ENCODE data around the gene RANBP1. TPM values are rescaled to one million over a fixed set of nuclear protein-coding genes. Genes with fewer than 3 reads are reported as not detected.
A peak's percentile ranks its signal among the peaks of the same experiment; 100 is the strongest.

The RANBP1 gene
- total and polyA plus RNA-seq, 9 of the 15 experiments (the other 6 are each of a cell fraction or from before 2014, with no cell fraction given), result 162 to 2,891 (median 1,289) TPM

DNA sequence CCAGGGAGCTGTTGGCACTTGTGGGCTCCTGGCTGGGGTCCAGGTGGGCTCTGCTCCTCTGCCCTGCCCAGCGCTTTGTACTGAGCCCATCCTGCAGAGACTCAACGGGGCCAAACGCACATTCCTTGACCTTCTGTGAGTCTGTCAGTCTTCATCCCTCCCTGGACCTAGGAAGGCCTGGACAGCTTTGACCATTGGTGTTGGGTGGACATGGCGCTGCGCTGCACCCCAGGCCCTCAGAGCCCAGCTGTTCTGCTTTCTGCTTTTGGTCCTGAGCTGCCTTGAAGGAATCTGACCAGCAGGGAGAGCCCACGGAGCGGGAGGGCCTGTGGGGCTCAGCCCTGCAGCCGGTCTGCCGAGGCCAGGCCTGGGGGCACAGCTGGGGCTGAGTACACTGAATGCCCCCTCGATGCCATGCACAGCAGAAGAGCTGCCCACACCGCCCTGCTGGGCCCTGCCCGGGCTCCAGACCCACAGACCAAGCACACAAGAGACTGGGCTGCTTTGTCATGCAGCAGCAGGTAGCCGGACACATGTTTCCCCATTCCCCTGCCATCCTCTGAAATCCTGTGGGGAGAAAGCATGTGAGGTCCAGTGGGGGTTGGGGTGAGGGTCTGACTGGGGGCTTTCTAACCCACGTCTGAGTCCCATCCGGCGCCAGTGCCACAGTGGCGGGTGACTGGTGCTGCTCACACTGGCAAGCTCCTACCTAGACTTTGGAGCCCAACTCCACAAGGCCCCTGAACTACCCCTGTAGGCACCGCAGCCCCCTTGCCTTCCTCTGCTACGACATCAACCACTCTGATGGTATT is 59.1 kb downstream of the RANBP1 start (continued):
- TF ChIP-seq, protein P1, sequence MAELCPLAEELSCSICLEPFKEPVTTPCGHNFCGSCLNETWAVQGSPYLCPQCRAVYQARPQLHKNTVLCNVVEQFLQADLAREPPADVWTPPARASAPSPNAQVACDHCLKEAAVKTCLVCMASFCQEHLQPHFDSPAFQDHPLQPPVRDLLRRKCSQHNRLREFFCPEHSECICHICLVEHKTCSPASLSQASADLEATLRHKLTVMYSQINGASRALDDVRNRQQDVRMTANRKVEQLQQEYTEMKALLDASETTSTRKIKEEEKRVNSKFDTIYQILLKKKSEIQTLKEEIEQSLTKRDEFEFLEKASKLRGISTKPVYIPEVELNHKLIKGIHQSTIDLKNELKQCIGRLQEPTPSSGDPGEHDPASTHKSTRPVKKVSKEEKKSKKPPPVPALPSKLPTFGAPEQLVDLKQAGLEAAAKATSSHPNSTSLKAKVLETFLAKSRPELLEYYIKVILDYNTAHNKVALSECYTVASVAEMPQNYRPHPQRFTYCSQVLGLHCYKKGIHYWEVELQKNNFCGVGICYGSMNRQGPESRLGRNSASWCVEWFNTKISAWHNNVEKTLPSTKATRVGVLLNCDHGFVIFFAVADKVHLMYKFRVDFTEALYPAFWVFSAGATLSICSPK (IDR thresholded peaks at IDR 0.05; ENCODE audit: borderline replicate concordance), result no peak
- TF ChIP-seq SMARCA4 (IDR thresholded peaks at IDR 0.05) (no peak), MYNN (IDR thresholded peaks at IDR 0.05) (no peak), MYNN (CRISPR knock-in tag; IDR thresholded peaks at IDR 0.05) (no peak), PHF8 (IDR thresholded peaks at IDR 0.05; ENCODE audit: borderline replicate concordance, low read length) (no peak), EP400 (IDR thresholded peaks at IDR 0.05) (no peak), HCFC1 (IDR thresholded peaks at IDR 0.05; ENCODE audit: low read depth, low read length) (no peak), KAT8 (IDR thresholded peaks at IDR 0.05; ENCODE audit: low read depth) (no peak), PHB2 (IDR thresholded peaks at IDR 0.05; ENCODE audit: low read depth) (no peak), PHTF2 (CRISPR knock-in tag; IDR thresholded peaks at IDR 0.05) (no peak), CEBPB (tag; IDR thresholded peaks at IDR 0.05) (no peak), GTF2A2 (tag; IDR thresholded peaks at IDR 0.05) (no peak), MBD2 (IDR thresholded peaks at IDR 0.05; ENCODE audit: borderline replicate concordance, low read depth) (no peak), ZNF274 (IDR thresholded peaks at IDR 0.05; ENCODE audit: borderline replicate concordance, low read depth, low read length) (no peak), DNMT1 (IDR thresholded peaks at IDR 0.05) (no peak), STAT5A (IDR thresholded peaks at IDR 0.05; ENCODE audit: borderline replicate concordance, low read length) (0 out of 2 replicates have a peak, but pooled peaks have one; percentile 7), EGR1 (conservative IDR thresholded peaks at IDR 0.05) (no peak)
- TF ChIP-seq, protein P2, sequence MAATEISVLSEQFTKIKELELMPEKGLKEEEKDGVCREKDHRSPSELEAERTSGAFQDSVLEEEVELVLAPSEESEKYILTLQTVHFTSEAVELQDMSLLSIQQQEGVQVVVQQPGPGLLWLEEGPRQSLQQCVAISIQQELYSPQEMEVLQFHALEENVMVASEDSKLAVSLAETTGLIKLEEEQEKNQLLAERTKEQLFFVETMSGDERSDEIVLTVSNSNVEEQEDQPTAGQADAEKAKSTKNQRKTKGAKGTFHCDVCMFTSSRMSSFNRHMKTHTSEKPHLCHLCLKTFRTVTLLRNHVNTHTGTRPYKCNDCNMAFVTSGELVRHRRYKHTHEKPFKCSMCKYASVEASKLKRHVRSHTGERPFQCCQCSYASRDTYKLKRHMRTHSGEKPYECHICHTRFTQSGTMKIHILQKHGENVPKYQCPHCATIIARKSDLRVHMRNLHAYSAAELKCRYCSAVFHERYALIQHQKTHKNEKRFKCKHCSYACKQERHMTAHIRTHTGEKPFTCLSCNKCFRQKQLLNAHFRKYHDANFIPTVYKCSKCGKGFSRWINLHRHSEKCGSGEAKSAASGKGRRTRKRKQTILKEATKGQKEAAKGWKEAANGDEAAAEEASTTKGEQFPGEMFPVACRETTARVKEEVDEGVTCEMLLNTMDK (IDR thresholded peaks at IDR 0.05; ENCODE audit: borderline replicate concordance, insufficient read depth, low read depth, low read length, poor library complexity, severe bottlenecking), result no peak
- TF ChIP-seq, protein P3, sequence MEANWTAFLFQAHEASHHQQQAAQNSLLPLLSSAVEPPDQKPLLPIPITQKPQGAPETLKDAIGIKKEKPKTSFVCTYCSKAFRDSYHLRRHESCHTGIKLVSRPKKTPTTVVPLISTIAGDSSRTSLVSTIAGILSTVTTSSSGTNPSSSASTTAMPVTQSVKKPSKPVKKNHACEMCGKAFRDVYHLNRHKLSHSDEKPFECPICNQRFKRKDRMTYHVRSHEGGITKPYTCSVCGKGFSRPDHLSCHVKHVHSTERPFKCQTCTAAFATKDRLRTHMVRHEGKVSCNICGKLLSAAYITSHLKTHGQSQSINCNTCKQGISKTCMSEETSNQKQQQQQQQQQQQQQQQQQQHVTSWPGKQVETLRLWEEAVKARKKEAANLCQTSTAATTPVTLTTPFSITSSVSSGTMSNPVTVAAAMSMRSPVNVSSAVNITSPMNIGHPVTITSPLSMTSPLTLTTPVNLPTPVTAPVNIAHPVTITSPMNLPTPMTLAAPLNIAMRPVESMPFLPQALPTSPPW (CRISPR knock-in tag; IDR thresholded peaks at IDR 0.05), result no peak
- TF ChIP-seq, protein P4, sequence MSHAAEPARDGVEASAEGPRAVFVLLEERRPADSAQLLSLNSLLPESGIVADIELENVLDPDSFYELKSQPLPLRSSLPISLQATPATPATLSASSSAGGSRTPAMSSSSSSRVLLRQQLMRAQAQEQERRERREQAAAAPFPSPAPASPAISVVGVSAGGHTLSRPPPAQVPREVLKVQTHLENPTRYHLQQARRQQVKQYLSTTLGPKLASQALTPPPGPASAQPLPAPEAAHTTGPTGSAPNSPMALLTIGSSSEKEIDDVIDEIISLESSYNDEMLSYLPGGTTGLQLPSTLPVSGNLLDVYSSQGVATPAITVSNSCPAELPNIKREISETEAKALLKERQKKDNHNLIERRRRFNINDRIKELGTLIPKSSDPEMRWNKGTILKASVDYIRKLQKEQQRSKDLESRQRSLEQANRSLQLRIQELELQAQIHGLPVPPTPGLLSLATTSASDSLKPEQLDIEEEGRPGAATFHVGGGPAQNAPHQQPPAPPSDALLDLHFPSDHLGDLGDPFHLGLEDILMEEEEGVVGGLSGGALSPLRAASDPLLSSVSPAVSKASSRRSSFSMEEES (CRISPR knock-in tag; IDR thresholded peaks at IDR 0.05), result no peak
- TF ChIP-seq, protein P5, sequence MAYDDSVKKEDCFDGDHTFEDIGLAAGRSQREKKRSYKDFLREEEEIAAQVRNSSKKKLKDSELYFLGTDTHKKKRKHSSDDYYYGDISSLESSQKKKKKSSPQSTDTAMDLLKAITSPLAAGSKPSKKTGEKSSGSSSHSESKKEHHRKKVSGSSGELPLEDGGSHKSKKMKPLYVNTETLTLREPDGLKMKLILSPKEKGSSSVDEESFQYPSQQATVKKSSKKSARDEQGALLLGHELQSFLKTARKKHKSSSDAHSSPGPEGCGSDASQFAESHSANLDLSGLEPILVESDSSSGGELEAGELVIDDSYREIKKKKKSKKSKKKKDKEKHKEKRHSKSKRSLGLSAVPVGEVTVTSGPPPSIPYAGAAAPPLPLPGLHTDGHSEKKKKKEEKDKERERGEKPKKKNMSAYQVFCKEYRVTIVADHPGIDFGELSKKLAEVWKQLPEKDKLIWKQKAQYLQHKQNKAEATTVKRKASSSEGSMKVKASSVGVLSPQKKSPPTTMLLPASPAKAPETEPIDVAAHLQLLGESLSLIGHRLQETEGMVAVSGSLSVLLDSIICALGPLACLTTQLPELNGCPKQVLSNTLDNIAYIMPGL (CRISPR knock-in tag; IDR thresholded peaks at IDR 0.05), result no peak

Data from K562 (cell line).